ENCODE results near the gene SIDT2. TPM values are rescaled to one million over a fixed set of nuclear protein-coding genes. Genes with fewer than 3 reads are reported as not detected.
A peak's percentile ranks its signal among the peaks of the same experiment; 100 is the strongest.

SIDT2 gene
- total RNA-seq, 1 donor from 2014 or later, result 53.1 TPM

DNA sequence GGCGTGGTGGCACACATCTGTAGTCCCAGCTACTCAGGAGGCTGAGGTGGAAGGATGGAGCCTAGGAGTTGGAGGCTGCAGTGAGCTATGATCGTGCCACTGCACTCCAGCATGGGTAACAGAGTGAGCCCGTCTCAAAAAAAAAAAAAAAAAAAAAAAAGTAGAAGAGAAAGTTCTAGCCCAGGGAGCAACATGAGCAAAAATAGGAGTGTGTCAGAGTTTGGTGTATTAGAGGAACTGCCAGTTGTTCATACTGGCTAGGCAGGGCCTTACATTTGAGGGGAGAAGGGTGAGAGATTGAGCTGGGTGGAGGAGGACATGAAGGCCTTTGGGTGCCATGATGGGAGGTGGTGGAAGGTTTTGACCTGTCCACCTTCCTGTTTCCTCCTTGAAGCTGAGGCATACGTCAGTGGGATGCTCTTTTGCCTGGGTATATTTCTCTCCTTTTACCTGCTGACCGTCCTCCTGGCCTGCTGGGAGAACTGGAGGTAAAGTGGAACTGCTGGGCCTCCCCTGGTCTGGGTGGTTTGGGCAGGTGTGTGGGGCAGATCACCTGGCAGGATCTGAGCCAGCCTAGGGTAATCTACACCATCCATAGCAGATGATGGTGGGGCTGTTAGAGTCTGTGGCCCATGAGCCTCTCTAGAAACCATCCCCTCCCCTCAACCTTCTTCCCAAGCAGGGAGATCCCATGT is 7.3 kb downstream of the SIDT2 start:
- Mint-ChIP-seq H3K4me3 (no peak overlapping the region), H3K27ac (peak overlapping the region; percentile 48), H3K4me1 (ENCODE audit: unreplicated experiment) (peaks cover 13% of the 10 kb centered on the region), H3K36me3 (peaks cover 20% of the 10 kb centered on the region), H3K27me3 (no peaks in the 10 kb centered on the region), H3K9me3 (no peaks in the 10 kb centered on the region)
- TF ChIP-seq, protein P1, sequence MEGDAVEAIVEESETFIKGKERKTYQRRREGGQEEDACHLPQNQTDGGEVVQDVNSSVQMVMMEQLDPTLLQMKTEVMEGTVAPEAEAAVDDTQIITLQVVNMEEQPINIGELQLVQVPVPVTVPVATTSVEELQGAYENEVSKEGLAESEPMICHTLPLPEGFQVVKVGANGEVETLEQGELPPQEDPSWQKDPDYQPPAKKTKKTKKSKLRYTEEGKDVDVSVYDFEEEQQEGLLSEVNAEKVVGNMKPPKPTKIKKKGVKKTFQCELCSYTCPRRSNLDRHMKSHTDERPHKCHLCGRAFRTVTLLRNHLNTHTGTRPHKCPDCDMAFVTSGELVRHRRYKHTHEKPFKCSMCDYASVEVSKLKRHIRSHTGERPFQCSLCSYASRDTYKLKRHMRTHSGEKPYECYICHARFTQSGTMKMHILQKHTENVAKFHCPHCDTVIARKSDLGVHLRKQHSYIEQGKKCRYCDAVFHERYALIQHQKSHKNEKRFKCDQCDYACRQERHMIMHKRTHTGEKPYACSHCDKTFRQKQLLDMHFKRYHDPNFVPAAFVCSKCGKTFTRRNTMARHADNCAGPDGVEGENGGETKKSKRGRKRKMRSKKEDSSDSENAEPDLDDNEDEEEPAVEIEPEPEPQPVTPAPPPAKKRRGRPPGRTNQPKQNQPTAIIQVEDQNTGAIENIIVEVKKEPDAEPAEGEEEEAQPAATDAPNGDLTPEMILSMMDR (conservative IDR thresholded peaks at IDR 0.05), result no peak
- DNase-seq (ENCODE audit: extremely low spot score, unreplicated experiment), result no peak

DNA sequence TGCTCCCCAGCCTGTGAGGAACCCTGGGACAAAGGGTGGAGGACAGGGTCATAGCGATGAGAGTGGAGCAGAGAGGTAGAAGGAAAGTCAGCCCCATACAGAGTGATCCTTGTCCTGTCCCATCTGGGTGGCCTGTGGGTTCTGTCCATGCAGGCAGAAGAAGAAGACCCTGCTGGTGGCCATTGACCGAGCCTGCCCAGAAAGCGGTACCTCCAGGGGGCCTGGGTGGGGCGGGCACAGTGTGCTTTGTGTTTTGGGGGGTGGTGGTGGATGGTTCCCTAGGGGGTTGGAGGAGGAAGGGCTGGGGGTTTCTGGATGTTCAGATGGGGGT is 7.9 kb downstream of the SIDT2 start:
- H3K4me3 Mint-ChIP-seq, result no peak overlapping the region
- no peaks in the 10 kb centered on the region for H3K9me3 Mint-ChIP-seq
- no peaks in the 10 kb centered on the region for H3K27me3 Mint-ChIP-seq
- peaks cover 20% of the 10 kb centered on the region for H3K36me3 Mint-ChIP-seq
- peaks cover 10% of the 10 kb centered on the region for H3K4me1 Mint-ChIP-seq (ENCODE audit: unreplicated experiment)
- no peak for DNase-seq (ENCODE audit: extremely low spot score, unreplicated experiment)
- peak overlapping the region; percentile 48 for H3K27ac Mint-ChIP-seq
- TF ChIP-seq, protein P1 (conservative IDR thresholded peaks at IDR 0.05), result no peak

DNA sequence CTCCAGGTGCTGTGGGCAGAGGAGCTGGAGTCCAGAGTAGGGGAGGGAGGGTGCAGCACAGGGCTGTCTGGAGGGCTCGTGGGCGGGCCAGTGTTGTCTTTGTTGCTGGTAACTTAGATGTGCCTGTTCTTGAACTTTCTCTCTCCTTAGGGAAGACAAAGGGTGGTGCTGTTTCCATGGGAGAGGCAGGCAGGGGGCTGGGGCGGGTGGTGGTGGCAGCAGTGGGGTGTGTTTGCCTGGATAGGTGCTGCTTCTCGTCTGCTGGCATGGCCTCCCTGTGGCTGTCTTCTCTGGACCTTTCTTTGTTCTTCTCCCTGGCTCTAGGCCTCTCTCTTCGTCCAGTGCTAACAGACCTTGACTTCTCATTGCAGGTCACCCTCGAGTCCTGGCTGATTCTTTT is 8.5 kb downstream of the SIDT2 start:
- no peaks in the 10 kb centered on the region for H3K27me3 Mint-ChIP-seq
- H3K4me3 Mint-ChIP-seq, result no peak overlapping the region
- H3K27ac Mint-ChIP-seq, result no peak overlapping the region
- peak; percentile 53 for DNase-seq (ENCODE audit: extremely low spot score, unreplicated experiment)
- TF ChIP-seq, protein P1 (conservative IDR thresholded peaks at IDR 0.05), result no peak
- H3K36me3 Mint-ChIP-seq, result peaks cover 23% of the 10 kb centered on the region
- H3K4me1 Mint-ChIP-seq (ENCODE audit: unreplicated experiment), result peaks cover 10% of the 10 kb centered on the region
- H3K9me3 Mint-ChIP-seq, result no peaks in the 10 kb centered on the region

DNA sequence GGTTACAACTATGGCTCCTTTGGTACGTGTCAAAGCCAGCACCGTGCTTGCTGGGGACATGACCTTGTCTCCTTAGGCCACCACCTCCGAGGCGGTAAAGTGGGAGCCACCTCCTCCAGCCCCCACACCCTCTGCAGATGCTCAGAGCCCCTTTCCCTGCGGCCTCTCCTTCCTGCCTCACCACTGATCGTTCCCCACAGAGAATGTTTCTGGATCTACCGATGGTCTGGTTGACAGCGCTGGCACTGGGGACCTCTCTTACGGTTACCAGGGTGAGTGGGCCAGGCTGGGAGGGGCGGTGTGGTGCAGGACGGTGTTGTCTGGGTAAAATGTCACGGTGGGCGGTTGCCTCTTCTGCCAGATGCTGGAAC is 8.9 kb downstream of the SIDT2 start:
- Mint-ChIP-seq H3K4me3 (no peak overlapping the region), H3K27me3 (no peaks in the 10 kb centered on the region), H3K36me3 (peaks cover 24% of the 10 kb centered on the region), H3K4me1 (ENCODE audit: unreplicated experiment) (peaks cover 10% of the 10 kb centered on the region), H3K9me3 (no peaks in the 10 kb centered on the region), H3K27ac (no peak overlapping the region)
- TF ChIP-seq, protein P1 (conservative IDR thresholded peaks at IDR 0.05), result no peak
- DNase-seq (ENCODE audit: extremely low spot score, unreplicated experiment), result peak; percentile 59

DNA sequence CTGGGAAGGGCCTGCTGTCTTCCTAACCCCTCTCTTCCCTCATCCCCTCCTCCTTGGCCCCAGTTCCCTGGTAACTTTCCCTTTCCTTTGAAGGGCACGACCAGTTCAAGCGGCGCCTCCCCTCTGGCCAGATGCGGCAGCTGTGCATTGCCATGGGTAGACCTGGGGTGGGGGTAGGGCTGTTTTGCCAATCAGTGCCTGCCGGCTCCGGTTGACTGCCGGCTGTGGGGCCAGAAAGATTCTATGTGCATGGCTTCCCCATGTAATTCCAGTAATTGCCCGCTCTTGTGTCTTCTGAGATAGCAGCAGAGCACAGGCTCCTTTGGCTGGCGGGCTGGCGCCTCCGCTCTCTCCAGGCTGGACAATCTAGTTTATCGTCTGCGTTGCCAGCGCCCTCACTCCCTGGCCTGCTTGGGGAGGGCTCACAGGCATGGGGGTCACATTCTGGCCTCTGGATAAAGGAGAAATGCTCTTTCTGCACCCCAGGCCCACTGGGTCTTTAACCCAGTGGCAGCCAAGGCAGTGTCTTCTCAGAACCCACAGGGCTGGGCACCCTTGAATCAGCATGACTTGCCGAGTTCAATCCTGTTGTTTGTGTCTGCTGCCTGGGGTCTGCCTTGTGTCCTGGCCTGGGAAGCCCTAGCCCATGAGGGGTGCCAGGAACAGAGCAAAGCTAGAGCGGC is 9.4 kb downstream of the SIDT2 start:
- Mint-ChIP-seq H3K27me3 (no peaks in the 10 kb centered on the region), H3K4me1 (ENCODE audit: unreplicated experiment) (peaks cover 10% of the 10 kb centered on the region), H3K4me3 (no peak overlapping the region), H3K27ac (no peak overlapping the region), H3K36me3 (peaks cover 22% of the 10 kb centered on the region), H3K9me3 (no peaks in the 10 kb centered on the region)
- TF ChIP-seq, protein P1 (conservative IDR thresholded peaks at IDR 0.05), result no peak
- peak; percentile 57 for DNase-seq (ENCODE audit: extremely low spot score, unreplicated experiment)
